Ramos (cell line): Measurements from ENCODE around the gene TTF1.

ENCODE experiments used
- in situ Hi-C: fragments of 300-500 bp; cut with MboI; formaldehyde crosslinking; loops from one replicate; pipeline ENCODE4 v1.14.3; 2022; ENCODE audit warnings: low sequenced_read_pairs; ENCODE audit not compliant: unreplicated experiment

Gene TTF1

GRCh38 chr9:132370592-132370991, 36.0 kb downstream of the TTF1 start:
- in situ Hi-C loops: no loop called here

- in situ Hi-C loops: no loop called here
Measured at GRCh38 chr9:132369421-132369820, 37.2 kb downstream of the TTF1 start.

- in situ Hi-C loops: no loop called here
Measured at GRCh38 chr9:132367613-132368313, 38.9 kb downstream of the TTF1 start.

GRCh38 chr9:132366481-132366880, 40.2 kb downstream of the TTF1 start:
- in situ Hi-C loops: no loop called here

- in situ Hi-C loops: no loop called here
Measured at GRCh38 chr9:132365986-132366385, 40.7 kb downstream of the TTF1 start.

GRCh38 chr9:132364068-132364467, 42.6 kb downstream of the TTF1 start:
- in situ Hi-C loops: no loop called here

GRCh38 chr9:132357764-132358163, 48.9 kb downstream of the TTF1 start:
- in situ Hi-C loops: no loop called here

- in situ Hi-C loops: no loop called here
Measured at GRCh38 chr9:132356324-132356924, 50.2 kb downstream of the TTF1 start.

- in situ Hi-C loops: no loop called here
Measured at GRCh38 chr9:132354637-132355355, 51.8 kb downstream of the TTF1 start, which contains the start of gene SETX. TSS of gene SETX (minus strand) at chr9:132354986. CDS start at chr9:132349428, 5,558 bp downstream.

GRCh38 chr9:132351404-132352045, 55.1 kb downstream of the TTF1 start:
- in situ Hi-C loops: no loop called here

- in situ Hi-C loops: no loop called here
Measured at GRCh38 chr9:132350861-132351315, 55.8 kb downstream of the TTF1 start.

GRCh38 chr9:132348676-132349075, 58.0 kb downstream of the TTF1 start:
- in situ Hi-C loops: no loop called here

- in situ Hi-C loops: no loop called here
Measured at GRCh38 chr9:132346177-132346576, 60.5 kb downstream of the TTF1 start.

- in situ Hi-C loops: no loop called here
Measured at GRCh38 chr9:132341177-132341840, 65.3 kb downstream of the TTF1 start.

GRCh38 chr9:132334364-132334763, 72.3 kb downstream of the TTF1 start:
- in situ Hi-C loops: no loop called here

GRCh38 chr9:132333556-132333955, 73.1 kb downstream of the TTF1 start:
- in situ Hi-C loops: no loop called here

- in situ Hi-C loops: no loop called here
Measured at GRCh38 chr9:132328580-132328979, 78.1 kb downstream of the TTF1 start.

GRCh38 chr9:132327537-132327936, 79.1 kb downstream of the TTF1 start:
- in situ Hi-C loops: no loop called here
